C4-2B (cell line): ENCODE data around the gene ENAH.

Source experiments
- CTCF ChIP-seq: fragments of 450-650 bp; conservative IDR thresholded peaks from 2 replicates; pipeline ENCODE4 v1.5.1; 2017; ENCODE audit warnings: mild to moderate bottlenecking
- ZFX ChIP-seq: fragments of 450-650 bp; IDR thresholded peaks from 2 replicates; pipeline ENCODE4 v1.6.1; 2017

GRCh38 chr1:225517221-225517620, 135.7 kb downstream of the ENAH start:
- TF ChIP-seq CTCF (no peak), ZFX (no peak)
